Stimulated activated naive CD8-positive, alpha-beta T cell treated with anti-CD3 and anti-CD28 coated beads, Interleukin-15, Interleukin-2, amounts not matched to agents 100 U/mL and 50 U/mL, for 24 hours (primary cell): Measurements from ENCODE around the gene NOP53.
A peak's percentile ranks its signal among the peaks of the same experiment; 100 is the strongest.
"Not testable (repeated sequence)": the region's sequence is repeated elsewhere in the genome, so short reads cannot be mapped to it uniquely, and the experiment has no call there.

Experiments used
- ATAC-seq: fragments of 150-1000 bp; cut with Tn5 transposase; one replicate; pipeline ENCODE4 v1.10.0; 2021
- DNase-seq: peaks from one replicate; pipeline ENCODE4 v3.0.0; 2021

Gene NOP53

DNA sequence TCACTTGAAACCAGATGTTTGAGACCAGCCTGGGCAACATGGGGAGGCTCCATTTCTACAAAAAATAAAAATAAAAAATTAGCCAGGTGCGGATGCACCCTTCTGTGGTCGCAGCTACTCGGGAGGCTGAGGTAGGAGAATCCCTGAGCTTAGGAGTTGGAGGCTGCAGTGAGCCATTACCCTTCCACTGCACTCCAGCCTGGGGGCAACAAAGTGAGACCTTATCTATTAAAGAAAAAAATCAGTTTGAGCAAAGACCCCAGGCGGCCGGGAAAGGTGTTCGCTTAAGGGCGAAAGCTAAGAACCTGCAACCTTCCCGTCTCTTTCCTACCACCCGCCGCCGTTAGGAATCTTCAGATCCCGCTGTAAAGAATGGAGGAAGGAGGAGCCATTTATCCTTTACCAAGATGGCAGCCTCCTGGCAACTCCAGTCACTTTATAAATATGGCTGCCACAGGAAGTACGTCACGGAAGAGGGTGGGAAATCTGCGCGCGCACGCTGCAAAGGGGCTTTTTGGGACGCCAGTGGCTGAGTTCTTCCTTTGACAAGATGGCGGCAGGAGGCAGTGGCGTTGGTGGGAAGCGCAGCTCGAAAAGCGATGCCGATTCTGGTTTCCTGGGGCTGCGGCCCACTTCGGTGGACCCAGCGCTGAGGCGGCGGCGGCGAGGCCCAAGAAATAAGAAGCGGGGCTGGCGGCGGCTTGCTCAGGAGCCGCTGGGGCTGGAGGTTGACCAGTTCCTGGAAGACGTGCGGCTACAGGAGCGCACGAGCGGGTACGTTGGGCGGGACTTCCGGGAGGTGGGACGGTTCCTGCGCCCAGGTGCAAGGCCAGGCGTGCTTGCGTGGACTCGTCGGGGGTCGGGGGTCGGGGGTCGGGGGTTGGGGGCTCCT, at the start of gene NOP53:
Gene NOP53 (plus strand): TSS at position 537 of the 892 bp plus-strand sequence. CDS start 14 bp downstream, at position 551.
- ATAC-seq (peak; percentile 70), DNase-seq (peak; percentile 96)

DNA sequence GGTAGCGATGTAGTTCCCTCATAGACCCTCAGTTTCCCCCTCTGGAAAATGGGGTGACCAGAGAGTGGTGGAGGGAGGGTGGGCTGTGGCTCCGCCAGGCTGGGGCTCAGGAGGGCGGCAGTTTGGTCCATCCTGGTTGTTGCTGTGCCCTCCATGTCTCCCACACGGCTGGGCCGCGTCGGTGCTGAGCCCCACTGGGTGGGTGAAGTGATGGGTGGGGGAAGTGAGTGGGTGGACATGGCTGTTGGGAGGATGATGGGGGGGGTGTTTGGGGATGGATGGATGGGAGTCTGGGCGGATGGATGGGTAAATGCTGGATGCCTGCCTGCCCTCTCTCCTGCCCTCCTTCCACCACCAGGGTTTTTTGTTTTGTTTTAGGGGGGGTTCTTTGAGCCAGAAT, 48.7 kb upstream of the NOP53 start:
- ATAC-seq, result no peak
- no peak for DNase-seq

DNA sequence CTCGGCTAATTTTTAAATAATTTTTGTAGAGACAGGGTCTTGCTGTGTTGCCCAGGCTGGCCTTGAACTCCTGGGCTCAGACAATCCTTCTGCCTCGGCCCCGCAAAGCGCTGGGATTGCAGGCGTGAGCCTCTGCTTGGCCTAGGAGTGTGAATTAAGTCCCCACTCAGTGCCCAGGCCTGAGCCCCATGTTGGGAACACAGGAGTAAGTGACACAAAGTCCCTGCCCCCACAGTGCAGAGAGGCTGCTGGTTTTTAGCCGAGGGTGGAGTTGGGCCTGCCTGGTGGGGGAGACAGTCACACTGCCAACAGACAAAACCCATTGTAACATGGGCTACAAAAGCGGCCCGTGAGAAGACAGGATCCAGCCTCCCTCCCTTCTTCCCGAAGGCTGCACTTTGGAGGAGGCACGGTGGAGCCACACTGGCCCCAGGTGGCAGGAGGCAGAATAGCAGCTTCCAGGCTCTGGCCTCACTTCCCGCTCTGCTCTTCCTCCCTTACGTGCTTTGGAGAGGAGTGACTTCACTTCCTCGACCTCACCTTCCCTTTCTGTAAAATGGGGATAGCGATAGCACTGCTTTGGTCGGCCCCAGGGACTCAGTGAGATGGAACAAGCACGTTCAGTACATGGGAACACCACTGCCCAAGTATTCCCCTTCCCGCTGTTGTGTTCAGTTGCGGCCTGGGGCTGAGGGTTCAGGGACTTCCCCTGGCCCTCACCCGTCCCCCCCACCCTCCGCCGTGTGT, 47.3 kb upstream of the NOP53 start:
- ATAC-seq (peak; percentile 48), DNase-seq (peak; percentile 66)

DNA sequence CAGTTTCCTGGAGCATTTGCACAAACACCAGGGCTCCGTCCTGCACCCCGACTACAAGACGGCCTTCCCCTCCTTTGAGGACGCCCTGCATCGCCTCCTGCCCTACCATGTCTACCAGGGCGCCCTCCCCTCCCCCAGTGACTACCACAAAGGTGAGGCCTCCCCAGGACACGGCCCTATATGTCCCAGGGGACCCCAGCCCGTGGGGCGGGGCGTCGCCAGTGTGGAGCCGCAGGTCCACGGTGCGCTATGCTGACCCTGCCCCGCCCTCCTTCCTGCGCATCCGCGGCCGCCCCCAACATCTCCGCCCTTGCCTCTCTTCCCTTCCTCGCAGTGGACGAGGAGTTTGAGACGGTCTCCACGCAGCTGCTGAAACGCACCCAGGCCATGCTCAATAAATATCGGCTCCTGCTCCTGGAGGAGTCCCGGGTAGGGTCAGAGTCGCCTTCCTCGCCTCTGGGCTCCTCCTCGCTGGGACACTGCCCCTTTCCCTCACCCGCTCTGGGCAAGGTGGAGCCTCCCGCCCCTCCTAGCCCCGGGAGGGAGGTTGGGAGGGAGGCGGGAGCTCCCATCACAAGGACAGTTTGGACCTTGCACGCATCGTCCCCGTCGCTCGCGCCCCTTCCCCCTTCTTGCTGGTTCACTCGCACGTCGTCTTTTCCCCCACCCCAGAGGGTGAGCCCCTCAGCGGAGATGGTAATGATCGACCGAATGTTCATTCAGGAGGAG, 46.6 kb upstream of the NOP53 start:
- no peak for ATAC-seq

DNA sequence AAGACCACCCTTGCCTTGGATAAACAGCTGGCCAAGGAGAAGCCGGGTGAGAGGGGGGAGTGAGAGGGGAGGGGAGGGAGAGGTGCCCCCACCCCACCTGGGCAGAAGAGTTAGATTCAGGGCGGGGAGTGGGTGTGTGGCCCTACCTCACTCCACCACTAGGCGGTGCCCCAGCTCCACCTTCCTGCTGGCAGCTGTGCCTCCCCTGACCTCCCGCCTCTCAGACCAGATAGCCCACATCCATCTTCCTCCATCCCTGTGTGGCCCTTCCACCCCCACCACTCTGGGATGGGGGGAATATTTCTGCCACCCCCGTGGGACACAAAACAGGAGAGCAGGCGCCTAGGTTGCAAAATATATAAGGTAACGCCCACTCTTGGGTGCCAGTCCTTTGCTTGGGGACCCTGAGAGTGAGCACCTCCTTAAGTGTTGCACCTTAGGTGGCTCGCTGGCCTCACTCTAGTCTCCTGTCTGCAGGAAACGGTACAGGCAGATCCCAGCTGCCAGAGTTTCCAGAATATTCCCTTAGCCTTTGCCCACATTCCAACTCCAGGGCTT, 45.9 kb upstream of the NOP53 start:
- DNase-seq (peak; percentile 73), ATAC-seq (no peak)

More for the DNA sequence above, 46.6 kb upstream of the NOP53 start:
- DNase-seq, result no peak

DNA sequence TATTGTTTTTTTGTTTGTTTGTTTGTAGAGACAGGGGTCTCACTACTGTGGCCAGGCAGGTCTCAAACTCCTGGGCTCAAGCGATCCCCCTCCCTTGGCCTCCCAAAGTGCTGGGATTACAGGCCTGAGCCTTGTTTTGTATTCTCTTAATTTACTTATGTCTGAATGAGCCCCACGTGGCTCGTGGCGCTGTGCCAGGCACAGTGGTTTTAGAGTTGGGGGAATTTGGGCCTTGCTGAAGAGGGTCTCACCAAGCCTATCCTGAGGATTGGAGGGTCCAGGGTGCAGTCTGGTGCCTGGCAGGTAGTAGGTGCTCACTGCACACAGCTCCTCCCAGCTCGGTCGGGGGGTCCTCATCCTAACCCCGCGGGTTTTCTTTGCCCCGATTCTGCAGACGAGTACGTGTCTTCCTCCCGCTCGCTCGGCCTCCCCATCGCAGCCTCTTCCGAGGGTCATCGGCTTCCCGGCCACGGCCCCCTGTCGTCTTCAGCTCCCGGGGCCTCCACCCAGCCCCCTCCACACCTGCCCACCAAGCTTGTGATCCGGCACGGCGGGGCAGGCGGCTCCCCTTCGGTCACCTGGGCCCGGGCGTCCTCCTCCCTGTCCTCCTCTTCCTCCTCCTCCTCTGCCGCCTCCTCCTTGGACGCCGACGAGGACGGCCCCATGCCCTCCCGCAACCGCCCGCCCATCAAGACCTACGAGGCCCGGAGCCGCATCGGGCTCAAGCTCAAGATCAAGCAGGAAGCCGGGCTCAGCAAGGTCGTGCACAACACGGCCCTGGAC, 44.2 kb upstream of the NOP53 start:
- no peak for ATAC-seq

DNA sequence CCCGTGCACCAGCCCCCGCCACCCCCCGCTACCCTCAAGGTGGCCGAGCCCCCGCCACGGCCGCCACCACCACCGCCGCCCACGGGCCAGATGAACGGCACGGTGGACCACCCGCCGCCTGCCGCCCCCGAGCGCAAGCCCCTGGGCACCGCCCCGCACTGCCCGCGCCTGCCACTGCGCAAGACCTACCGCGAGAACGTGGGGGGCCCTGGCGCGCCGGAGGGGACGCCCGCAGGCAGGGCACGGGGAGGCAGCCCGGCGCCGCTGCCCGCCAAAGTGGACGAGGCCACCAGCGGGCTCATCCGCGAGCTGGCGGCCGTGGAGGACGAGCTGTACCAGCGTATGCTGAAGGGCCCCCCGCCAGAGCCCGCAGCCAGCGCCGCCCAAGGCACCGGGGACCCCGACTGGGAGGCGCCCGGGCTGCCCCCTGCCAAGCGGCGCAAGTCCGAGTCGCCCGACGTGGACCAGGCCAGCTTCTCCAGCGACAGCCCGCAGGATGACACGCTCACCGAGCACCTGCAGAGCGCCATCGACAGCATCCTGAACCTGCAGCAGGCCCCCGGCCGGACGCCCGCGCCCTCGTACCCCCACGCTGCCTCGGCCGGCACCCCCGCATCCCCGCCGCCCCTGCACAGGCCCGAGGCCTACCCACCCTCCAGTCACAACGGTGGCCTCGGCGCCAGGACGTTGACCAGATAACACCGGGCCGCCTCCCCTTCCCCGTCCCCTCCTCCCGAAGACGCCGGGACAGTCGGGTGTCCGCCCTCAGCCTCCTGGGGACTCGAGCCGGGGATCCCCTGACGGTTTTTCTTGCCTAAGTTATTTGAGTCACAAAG, 43.4 kb upstream of the NOP53 start:
- DNase-seq (no peak), ATAC-seq (no peak)

More for the DNA sequence above, 44.2 kb upstream of the NOP53 start:
- no peak for DNase-seq

DNA sequence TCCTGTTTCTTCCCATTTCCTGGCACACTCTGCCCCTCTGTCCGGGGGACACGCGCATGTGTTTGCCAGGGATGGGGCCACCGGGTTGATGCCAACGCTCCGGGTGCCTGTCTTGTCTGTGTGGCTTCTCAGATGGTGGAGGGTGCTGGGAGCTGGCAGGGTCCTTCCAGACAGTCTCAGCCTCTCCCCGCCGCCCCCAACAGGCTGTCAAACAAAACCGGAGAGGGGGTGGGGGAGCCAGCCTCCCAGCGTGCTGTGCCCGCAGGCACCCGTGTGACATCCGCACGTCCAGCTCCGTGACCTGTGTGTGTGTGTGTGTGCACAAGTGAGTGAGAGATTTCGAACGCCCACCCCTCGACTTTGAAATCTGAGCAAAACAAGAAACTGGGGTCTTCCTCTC, 42.7 kb upstream of the NOP53 start:
- ATAC-seq, result no peak

DNA sequence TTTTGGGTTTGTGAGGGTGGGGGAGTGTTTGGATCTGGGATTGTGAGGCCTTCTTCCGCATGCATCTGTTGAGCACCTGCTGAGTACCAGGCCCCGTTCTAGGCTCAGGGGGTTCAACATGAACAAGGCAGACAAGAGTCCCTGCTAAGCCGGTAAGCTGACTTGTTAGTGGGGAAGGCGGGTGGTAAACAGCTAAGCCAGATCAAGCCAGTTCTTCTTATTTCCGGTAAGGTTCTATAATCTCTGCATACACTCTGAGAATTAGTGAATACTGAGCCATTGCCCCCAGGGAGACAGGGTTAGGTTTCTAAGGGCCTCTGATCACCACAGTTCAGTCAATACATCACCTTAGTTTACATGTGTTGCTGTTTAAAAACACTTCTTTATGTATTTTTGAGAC, 42.0 kb upstream of the NOP53 start:
- DNase-seq (no peak), ATAC-seq (no peak)

More for the DNA sequence above, 42.7 kb upstream of the NOP53 start:
- DNase-seq, result no peak

DNA sequence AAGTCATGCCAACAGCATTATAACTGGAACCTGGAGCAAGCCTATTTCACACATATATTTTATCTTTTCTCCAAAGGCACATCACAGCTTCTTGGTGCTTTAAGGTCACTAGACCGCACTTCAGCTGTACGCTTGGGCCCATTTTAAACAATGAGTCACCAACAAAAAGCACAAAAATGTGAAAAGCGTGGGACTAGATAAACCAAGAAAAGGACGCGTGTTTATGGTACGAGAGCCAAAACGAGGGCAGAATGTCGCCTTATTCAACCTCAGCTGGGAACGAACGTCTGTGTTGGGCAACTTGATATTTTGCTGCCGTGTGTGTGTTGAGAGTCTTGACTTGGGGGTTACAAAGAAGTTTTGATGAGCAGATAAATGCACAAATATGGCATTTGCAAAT, 41.3 kb upstream of the NOP53 start:
- ATAC-seq, result no peak
- DNase-seq, result no peak

DNA sequence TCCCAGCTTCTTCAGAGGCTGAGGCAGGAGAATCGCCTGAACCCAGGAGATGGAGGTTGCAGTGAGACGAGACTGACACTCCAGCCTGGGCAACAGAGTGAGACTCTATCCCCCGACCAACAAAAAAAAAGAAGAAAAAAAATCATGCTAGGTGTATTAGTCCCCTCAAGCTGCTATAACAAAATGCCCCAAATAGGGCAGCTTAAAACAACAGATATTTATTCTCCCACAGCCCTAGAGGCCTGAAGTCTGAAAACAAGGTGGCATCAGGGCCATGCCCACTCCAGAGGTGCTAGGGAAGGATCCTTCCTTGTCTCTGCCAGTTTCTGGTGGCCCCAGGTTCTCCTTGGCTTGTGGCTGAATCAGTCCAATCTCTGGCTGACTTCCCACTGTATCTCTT, 40.7 kb upstream of the NOP53 start:
- ATAC-seq, result no peak
- no peak for DNase-seq

DNA sequence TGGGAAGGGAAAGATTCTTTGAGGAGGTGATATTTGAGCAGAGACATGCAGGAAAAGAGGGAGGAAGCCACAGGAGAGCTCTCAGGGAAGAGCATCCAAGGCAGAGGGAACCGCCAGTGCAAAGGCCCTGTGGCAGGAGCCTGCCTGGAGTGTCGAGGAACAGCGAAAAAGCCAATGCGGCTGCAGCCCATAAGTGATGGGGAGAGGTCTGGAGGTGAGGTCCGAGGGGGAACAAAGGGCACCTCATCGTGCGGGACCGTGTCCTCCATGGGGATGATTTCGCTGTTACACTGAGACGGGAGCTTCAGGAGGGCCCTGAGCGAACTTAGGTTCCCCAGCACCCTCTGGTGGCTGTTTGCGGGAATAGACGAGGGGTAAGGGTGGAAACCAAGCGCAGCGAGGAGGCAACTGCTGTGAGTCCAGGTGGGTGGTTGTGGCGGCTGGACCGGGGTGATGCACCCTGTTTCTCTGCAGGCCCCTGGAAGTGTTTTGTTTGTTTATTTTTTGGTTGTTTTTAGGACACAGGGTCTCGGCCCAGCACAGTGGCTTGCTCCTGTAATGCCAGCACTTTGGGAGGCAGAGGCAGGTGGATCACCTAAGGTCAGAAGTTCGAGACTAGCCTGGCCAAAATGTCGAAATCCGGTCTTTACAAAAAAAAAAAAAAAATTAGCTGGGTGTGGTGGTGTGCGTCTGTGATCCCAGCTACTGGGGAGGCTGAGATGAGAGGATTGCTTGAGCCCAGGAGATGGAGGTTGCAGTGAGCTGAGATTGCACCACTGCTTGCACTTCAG, 38.0 kb upstream of the NOP53 start:
- DNase-seq, result peak; percentile 85
- peak; percentile 94 for ATAC-seq

DNA sequence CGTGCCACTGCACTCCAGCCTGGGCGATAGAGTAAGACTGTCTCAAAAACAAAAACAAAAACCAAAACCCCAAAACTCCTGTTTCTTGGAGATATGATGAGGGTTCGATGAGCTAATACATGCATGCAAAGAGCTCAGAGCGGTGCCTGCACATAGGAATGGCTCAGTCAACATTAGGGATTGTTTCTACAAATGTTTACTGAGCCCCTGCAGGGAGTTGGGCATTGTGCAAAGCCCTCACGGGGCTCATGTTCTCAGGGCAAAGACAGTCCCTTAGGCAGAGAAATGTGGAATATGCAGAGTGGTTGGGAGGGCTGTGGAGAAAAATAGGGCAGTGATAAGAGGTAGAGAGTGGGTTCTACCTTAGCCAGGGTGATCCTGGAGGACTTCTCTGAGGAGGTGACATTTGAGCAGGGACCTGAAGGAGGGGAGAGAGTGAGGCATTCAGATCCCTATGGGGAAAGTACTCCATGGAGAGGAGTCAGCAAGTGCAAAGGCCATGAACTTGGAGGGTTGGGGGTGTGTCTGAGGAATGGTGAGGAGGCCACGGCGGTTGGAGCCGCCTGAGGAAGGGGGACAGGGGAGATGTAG, 33.6 kb upstream of the NOP53 start:
- ATAC-seq (no peak), DNase-seq (no peak)

DNA sequence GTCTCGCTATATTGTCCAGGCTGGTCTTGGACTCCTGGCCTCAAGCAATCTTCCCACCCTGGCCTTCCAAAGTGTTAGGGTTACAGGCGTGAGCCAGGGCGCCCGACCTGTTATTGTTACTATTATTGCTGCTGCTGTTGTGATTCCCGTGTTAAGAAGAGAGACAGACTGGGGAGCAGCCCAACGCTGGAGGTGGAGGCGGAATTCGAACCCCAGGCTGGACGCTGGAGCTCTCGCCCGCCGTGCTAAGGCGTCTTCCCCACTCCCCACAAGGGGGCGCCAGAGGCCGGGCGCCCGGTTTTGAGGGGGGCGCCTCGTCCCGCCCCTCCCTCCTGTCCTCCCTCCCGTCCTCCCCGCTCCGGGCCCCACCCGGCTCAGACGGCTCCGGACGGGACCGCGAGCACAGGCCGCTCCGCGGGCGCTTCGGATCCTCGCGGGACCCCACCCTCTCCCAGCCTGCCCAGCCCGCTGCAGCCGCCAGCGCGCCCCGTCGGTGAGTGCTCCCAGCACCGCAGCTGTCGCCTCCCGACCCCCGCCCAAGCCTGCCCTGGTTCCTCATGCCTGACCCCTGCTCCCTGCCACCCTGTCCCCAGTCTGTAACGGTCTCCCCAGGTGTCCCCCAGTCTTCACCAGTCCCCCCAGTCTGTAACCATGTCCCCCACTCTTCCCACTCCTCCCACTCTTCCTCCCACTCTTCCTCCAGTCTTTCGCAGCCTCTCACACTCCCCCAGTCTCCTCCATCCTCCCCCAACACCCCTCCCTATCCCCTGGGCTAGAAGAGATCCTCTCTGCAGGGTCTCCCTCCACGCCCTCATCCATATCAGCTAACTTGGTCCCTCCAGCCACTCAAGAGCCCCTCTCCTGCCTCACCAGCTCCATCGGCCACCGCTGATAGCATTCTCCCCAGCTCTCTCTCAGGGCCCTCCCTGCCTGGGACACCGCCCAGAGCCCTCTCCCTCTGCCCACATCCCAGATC, 32.0 kb upstream of the NOP53 start, which contains the start of gene EHD2:
Gene EHD2 (plus strand): TSS at position 377 of the 976 bp plus-strand sequence. CDS start 3,191 bp downstream, outside the sequence.
- DNase-seq (peak; percentile 77), ATAC-seq (peak; percentile 81)

DNA sequence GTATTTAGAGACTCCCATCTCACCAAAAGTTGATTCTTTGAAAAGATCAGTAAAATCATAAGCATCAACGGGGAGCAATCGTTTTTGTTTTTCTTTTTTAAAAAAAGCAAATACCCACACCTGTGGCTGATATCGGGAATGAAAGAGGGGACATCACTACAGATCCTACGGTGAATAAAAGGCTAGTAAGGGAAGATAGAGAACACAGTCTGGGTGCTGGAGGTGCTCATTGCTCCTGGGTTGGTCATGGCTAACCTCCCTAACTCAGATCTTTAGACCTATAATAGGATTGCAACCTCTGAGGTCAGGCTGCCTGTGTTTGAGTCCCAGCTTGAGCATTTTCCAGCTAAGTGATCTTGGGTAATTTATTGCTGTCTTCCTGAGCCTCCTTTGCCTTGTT, 31.0 kb upstream of the NOP53 start:
- DNase-seq (no peak), ATAC-seq (no peak)

DNA sequence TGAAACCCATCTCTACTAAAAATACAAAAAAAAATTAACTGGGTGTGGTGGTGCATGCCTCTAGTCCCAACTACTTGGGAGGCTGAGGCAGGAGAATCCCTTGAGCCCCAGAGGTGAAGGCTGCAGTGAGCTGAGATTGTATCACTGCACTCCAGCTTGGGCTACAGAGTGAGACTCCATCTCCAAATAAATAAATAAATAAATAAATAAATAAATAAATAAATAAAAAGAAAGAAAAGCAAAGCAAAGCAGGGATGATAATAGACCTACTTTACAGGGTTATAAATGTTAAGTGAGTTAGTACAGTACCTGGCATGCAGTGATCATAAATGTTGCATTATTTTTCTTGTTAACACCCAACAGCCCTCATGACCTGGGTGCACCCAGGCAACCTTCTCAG, 30.5 kb upstream of the NOP53 start:
- not testable (repeated sequence) for ATAC-seq, DNase-seq

DNA sequence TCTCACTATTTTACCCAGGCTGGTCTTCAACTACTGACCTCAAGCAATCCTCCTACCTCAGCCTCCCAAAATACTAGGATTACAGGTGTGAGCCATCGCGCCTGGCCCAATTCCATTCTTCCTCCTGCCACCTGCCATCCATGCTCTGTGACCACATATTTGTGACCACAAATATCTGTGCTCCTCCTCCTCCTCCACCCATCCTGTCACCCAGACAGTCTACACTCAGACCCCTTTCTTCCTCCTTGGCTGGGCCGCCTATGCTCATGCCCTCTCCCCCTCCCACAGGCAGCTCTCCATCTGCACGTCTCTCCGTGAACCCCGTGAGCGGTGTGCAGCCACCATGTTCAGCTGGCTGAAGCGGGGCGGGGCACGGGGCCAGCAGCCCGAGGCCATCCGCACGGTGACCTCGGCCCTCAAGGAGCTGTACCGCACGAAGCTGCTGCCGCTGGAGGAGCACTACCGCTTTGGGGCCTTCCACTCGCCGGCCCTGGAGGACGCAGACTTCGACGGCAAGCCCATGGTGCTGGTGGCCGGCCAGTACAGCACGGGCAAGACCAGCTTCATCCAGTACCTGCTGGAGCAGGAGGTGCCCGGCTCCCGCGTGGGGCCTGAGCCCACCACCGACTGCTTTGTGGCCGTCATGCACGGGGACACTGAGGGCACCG, 28.9 kb upstream of the NOP53 start:
- ATAC-seq (no peak), DNase-seq (no peak)
